ENCODE data around the gene MPPED2. TPM values are rescaled to one million over a fixed set of nuclear protein-coding genes. Genes with fewer than 3 reads are reported as not detected.

MPPED2 gene
- total RNA-seq, 1 experiment from 2014 or later = not detected

GRCh38 chr11:30582726-30583125 is 3.4 kb downstream of the MPPED2 start:
- Histone ChIP-seq H3K27ac (ENCODE audit: low read depth, low read length) (no peak overlapping the region), H3K4me3 (replicated peaks in 1 of 2; ENCODE audit: low read depth in 1 of 2, low read length in 2 of 2) (no peak overlapping the region), H3K4me1 (ENCODE audit: control insufficient read depth in 1 of 2, insufficient read depth in 2 of 2, low read length in 2 of 2) (no peaks in the 10 kb centered on the region), H3K9me2 (ENCODE audit: insufficient read depth) (no peaks in the 10 kb centered on the region; the same call in 1 of the 2 replicates), H4K20me1 (ENCODE audit: insufficient read depth) (no peaks in the 10 kb centered on the region), H3K9me3 (ENCODE audit: control insufficient read depth in 1 of 2, insufficient read depth in 1 of 2, low read depth in 1 of 2, low read length in 2 of 2) (no peaks in the 10 kb centered on the region), H3K79me2 (ENCODE audit: insufficient read depth, low read length) (no peaks in the 10 kb centered on the region), H3K36me3 (ENCODE audit: control insufficient read depth in 1 of 2, insufficient read depth in 2 of 2, low read length in 2 of 2) (no peaks in the 10 kb centered on the region), H2AFZ (ENCODE audit: low read depth, low read length, poor library complexity, severe bottlenecking) (no peak overlapping the region), H3K27me3 (ENCODE audit: insufficient read depth, low read length) (peaks cover 14% of the 10 kb centered on the region; the same call in 1 of the 2 replicates), H3K4me2 (ENCODE audit: low read length) (no peak overlapping the region), H3K9ac (ENCODE audit: low read length) (no peak overlapping the region)
- POLR2A ChIA-PET = no interaction called here
- ATAC-seq = no peak
- CTCF ChIA-PET = no interaction called here
- no TSS peak for BruUV-seq (replicated peaks)
- RAD21 ChIA-PET (ENCODE audit: low non-redundant PET in 1 of 2, low total read pairs in 2 of 2, uncharacterized antibody in 2 of 2, unreplicated experiment in 2 of 2) = no interaction called here
- no peak for DNase-seq (ENCODE audit: low read depth, low spot score)
- TF ChIP-seq ZNF274 (IDR thresholded peaks at IDR 0.05; ENCODE audit: low read depth, low read length) (no peak), EGR1 (IDR thresholded peaks at IDR 0.05; ENCODE audit: low read depth) (no peak)
- intact Hi-C loops (cut with micrococcal nuclease) = no loop called here

GRCh38 chr11:30581675-30582074 is 4.5 kb downstream of the MPPED2 start:
- Histone ChIP-seq H3K9me2 (ENCODE audit: insufficient read depth) (no peaks in the 10 kb centered on the region; the same call in 1 of the 2 replicates), H4K20me1 (ENCODE audit: insufficient read depth) (no peaks in the 10 kb centered on the region), H3K79me2 (ENCODE audit: insufficient read depth, low read length) (no peaks in the 10 kb centered on the region), H3K4me3 (replicated peaks in 1 of 2; ENCODE audit: low read depth in 1 of 2, low read length in 2 of 2) (no peak overlapping the region), H3K4me2 (ENCODE audit: low read length) (no peak overlapping the region), H3K4me1 (ENCODE audit: control insufficient read depth in 1 of 2, insufficient read depth in 2 of 2, low read length in 2 of 2) (no peaks in the 10 kb centered on the region), H3K27ac (ENCODE audit: low read depth, low read length) (no peak overlapping the region), H2AFZ (ENCODE audit: low read depth, low read length, poor library complexity, severe bottlenecking) (no peak overlapping the region), H3K36me3 (ENCODE audit: control insufficient read depth in 1 of 2, insufficient read depth in 2 of 2, low read length in 2 of 2) (no peaks in the 10 kb centered on the region), H3K9ac (ENCODE audit: low read length) (no peak overlapping the region), H3K9me3 (ENCODE audit: control insufficient read depth in 1 of 2, insufficient read depth in 1 of 2, low read depth in 1 of 2, low read length in 2 of 2) (no peaks in the 10 kb centered on the region), H3K27me3 (ENCODE audit: insufficient read depth, low read length) (0 out of 2 replicates have a peak, but pooled peaks cover 10% of the 10 kb centered on the region)
- TF ChIP-seq RAD21 (IDR thresholded peaks at IDR 0.05; ENCODE audit: low read depth) (no peak), MAX (IDR thresholded peaks at IDR 0.05) (no peak), ZNF274 (IDR thresholded peaks at IDR 0.05; ENCODE audit: low read depth, low read length) (no peak), CBX3 (IDR thresholded peaks at IDR 0.05; ENCODE audit: low read depth) (no peak), ZFX (IDR thresholded peaks at IDR 0.05) (no peak), CEBPB (IDR thresholded peaks at IDR 0.05; ENCODE audit: low read depth) (no peak), ATF3 (IDR thresholded peaks at IDR 0.05) (no peak), FOSL1 (IDR thresholded peaks at IDR 0.05; ENCODE audit: low read depth) (no peak), SRF (IDR thresholded peaks at IDR 0.05; ENCODE audit: low read depth) (no peak), POLR2AphosphoS5 (IDR thresholded peaks at IDR 0.05; ENCODE audit: low read depth, low read length) (no peak), SP1 (IDR thresholded peaks at IDR 0.05; ENCODE audit: low read depth) (no peak), JUND (IDR thresholded peaks at IDR 0.05) (no peak), EZH2phosphoT487 (IDR thresholded peaks at IDR 0.05; ENCODE audit: borderline replicate concordance) (no peak)
- intact Hi-C loops (cut with micrococcal nuclease) = no loop called here
- CTCF ChIA-PET = no interaction called here
- POLR2A ChIA-PET = no interaction called here
- RAD21 ChIA-PET (ENCODE audit: low non-redundant PET in 1 of 2, low total read pairs in 2 of 2, uncharacterized antibody in 2 of 2, unreplicated experiment in 2 of 2) = no interaction called here
- DNase-seq (ENCODE audit: low read depth, low spot score) (no peak), ATAC-seq (no peak)
- BruUV-seq (replicated peaks) = no TSS peak
